ENCODE data around the gene HIF3A. TPM values are rescaled to one million over a fixed set of nuclear protein-coding genes. Genes with fewer than 3 reads are reported as not detected.

The HIF3A gene
- total and polyA plus RNA-seq, 2 donors (not counting 3 experiments of a cell fraction or from before 2014, with no cell fraction given): 8.1 to 8.5 TPM

GRCh38 chr19:46387713-46388130, 90.9 kb downstream of the HIF3A start:
- Histone ChIP-seq H3K4me3 (replicated peaks in 1 of 3; ENCODE audit: insufficient read depth in 1 of 3, low read depth in 1 of 3, low read length in 3 of 3) (no peak overlapping the region), H3K4me1 (ENCODE audit: control insufficient read depth, extremely low read depth, insufficient read depth, low read length) (no peaks in the 10 kb centered on the region), H2AFZ (ENCODE audit: low read depth, low read length) (no peak overlapping the region), H3K4me2 (ENCODE audit: insufficient read depth, low read length) (no peak overlapping the region), H4K20me1 (replicated peaks; ENCODE audit: control insufficient read depth, extremely low read depth, insufficient read depth, low read length) (no peaks in the 10 kb centered on the region), H3K27ac (ENCODE audit: insufficient read depth, low read depth, low read length) (no peak overlapping the region), H3K36me3 (ENCODE audit: control insufficient read depth in 2 of 2, extremely low read depth in 1 of 2, insufficient read depth in 2 of 2, low read length in 2 of 2) (peaks cover 19 to 58% of the 10 kb centered on the region in 2 experiments), H3K9me1 (replicated peaks; ENCODE audit: control insufficient read depth, extremely low read depth, insufficient read depth, low read length) (no peaks in the 10 kb centered on the region), H3K9me3 (replicated peaks; ENCODE audit: control insufficient read depth, insufficient read depth, low read length) (no peaks in the 10 kb centered on the region), H3K27me3 (ENCODE audit: control insufficient read depth in 2 of 2, insufficient read depth in 2 of 2, low read length in 2 of 2) (no peaks in the 10 kb centered on the region), H3K79me2 (ENCODE audit: control insufficient read depth, insufficient read depth, low read length) (no peaks in the 10 kb centered on the region), H3K9ac (replicated peaks; ENCODE audit: extremely low read depth, insufficient read depth, low read length) (no peak overlapping the region)
- FAIRE-seq (no peak), DNase-seq (ENCODE audit: low read depth, low spot score) (no peak)
- ChIA-PET CTCF (interaction anchor here (3.1 kb wide), 1 partner anchor 15 kb away, joined by 9 read pairs; no protein-coding TSS in a partner anchor), POLR2A (no interaction called here)
- TF ChIP-seq CTCF (IDR thresholded peaks at IDR 0.05; ENCODE audit: extremely low read depth in 1 of 2, insufficient read depth in 1 of 2, low read depth in 1 of 2, low read length in 2 of 2) (no peak), FOS (IDR thresholded peaks at IDR 0.05; ENCODE audit: borderline replicate concordance, insufficient read depth, low read length) (no peak), MYC (IDR thresholded peaks at IDR 0.05; ENCODE audit: low read depth, low read length) (no peak), JUN (IDR thresholded peaks at IDR 0.05; ENCODE audit: borderline replicate concordance, insufficient read depth, insufficient read length, low read depth) (no peak), MAX (IDR thresholded peaks at IDR 0.05; ENCODE audit: insufficient read depth, insufficient read length) (no peak), GATA2 (IDR thresholded peaks at IDR 0.05; ENCODE audit: insufficient read depth, insufficient read length, low read depth, low read length) (no peak), EZH2 (IDR thresholded peaks at IDR 0.05; ENCODE audit: borderline replicate concordance, low read depth, low read length, severe bottlenecking) (no peak), POLR2A (IDR thresholded peaks at IDR 0.05; ENCODE audit: low read depth, low read length) (no peak), POLR2AphosphoS5 (IDR thresholded peaks at IDR 0.05; ENCODE audit: insufficient read depth, low read depth, low read length) (no peak)
- dilution Hi-C loops (cut with MboI; ENCODE audit: extremely low pct_ligation_motif_present, low sequenced_read_pairs): no loop called here
- BruUV-seq (replicated peaks): no TSS peak
- intact Hi-C loops (cut with micrococcal nuclease): no loop called here
